Esophagus squamous epithelium (tissue), 4 donors: Measurements from ENCODE around the gene NOXRED1.

ENCODE experiments used
- POLR2A ChIP-seq, 4 donors: fragments of 450-650 bp; IDR thresholded peaks; one replicate each; pipeline ENCODE4 v1.6.1; 2017; ENCODE audit warnings: antibody characterized with exemption in 4 of 4, mild to moderate bottlenecking in 4 of 4, moderate library complexity in 3 of 4
- TF ChIP-seq, protein P1 (sequence below), 6 experiments: fragments of 450-650 bp in 4 of 6; fragments of 200-600 bp in 2 of 6; sonication (generic) in 2 of 6; IDR thresholded peaks; one replicate each; pipeline ENCODE4 v1.5.1; 2016 to 2019; ENCODE audit warnings: antibody characterized with exemption in 6 of 6, mild to moderate bottlenecking in 4 of 6, moderate library complexity in 4 of 6

DNA sequence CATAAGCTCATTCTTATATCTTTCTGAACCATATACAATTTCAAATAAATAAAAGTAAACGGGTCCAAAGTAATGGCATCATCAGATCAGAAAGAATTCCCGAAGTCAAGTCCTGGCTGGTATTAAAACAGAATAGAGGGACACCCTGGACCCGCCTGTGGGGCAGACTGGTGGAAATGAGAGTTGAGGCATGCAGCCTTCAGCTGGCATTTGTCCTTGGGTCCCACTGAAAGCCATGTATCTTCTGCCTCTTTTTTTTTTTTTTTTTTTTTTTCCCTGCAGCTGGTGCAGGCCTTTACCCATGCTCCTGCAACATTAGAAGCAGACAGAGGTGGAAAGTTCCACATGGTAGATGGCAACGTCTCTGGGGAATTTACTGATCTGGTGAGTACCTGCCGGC, 44.5 kb upstream of the NOXRED1 start:
- TF ChIP-seq, protein P1, sequence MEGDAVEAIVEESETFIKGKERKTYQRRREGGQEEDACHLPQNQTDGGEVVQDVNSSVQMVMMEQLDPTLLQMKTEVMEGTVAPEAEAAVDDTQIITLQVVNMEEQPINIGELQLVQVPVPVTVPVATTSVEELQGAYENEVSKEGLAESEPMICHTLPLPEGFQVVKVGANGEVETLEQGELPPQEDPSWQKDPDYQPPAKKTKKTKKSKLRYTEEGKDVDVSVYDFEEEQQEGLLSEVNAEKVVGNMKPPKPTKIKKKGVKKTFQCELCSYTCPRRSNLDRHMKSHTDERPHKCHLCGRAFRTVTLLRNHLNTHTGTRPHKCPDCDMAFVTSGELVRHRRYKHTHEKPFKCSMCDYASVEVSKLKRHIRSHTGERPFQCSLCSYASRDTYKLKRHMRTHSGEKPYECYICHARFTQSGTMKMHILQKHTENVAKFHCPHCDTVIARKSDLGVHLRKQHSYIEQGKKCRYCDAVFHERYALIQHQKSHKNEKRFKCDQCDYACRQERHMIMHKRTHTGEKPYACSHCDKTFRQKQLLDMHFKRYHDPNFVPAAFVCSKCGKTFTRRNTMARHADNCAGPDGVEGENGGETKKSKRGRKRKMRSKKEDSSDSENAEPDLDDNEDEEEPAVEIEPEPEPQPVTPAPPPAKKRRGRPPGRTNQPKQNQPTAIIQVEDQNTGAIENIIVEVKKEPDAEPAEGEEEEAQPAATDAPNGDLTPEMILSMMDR (IDR thresholded peaks at IDR 0.05) = no peak
- no peak for TF ChIP-seq POLR2A (IDR thresholded peaks at IDR 0.05)
